ENCODE measurements around the gene MRPL4. TPM values are rescaled to one million over a fixed set of nuclear protein-coding genes. Genes with fewer than 3 reads are reported as not detected.

MRPL4 gene
- total and polyA plus RNA-seq, 2 experiments from 2014 or later: 92.0 to 171 TPM

DNA sequence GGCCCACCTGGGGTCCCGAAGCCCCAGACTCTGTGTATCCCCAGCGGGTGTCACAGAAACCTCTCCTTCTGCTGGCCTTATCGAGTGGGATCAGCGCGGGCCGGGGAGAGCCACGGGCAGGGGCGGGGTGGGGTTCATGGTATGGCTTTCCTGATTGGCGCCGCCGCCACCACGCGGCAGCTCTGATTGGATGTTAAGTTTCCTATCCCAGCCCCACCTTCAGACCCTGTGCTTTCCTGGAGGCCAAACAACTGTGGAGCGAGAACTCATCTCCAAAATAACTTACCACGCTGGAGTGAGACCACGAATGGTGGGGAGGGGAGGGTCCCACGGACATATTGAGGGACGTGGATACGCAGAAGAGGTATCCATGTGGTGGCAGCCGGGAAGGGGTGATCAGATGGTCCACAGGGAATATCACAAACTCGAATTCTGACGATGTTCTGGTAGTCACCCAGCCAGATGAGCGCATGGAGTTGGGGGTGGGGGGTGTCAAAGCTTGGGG, 36.7 kb downstream of the MRPL4 start:
- H2AFZ ChIP-seq: peak overlapping the region; percentile 96
- peaks cover 78% of the 10 kb centered on the region for H3K27me3 ChIP-seq (ENCODE audit: insufficient read depth)
- TF ChIP-seq POLR2AphosphoS5 (IDR thresholded peaks at IDR 0.05; ENCODE audit: low read depth) (peak; percentile 23; the same call in 1 of the 2 replicates), JUNB (IDR thresholded peaks at IDR 0.05; ENCODE audit: unreplicated experiment) (no peak)

DNA sequence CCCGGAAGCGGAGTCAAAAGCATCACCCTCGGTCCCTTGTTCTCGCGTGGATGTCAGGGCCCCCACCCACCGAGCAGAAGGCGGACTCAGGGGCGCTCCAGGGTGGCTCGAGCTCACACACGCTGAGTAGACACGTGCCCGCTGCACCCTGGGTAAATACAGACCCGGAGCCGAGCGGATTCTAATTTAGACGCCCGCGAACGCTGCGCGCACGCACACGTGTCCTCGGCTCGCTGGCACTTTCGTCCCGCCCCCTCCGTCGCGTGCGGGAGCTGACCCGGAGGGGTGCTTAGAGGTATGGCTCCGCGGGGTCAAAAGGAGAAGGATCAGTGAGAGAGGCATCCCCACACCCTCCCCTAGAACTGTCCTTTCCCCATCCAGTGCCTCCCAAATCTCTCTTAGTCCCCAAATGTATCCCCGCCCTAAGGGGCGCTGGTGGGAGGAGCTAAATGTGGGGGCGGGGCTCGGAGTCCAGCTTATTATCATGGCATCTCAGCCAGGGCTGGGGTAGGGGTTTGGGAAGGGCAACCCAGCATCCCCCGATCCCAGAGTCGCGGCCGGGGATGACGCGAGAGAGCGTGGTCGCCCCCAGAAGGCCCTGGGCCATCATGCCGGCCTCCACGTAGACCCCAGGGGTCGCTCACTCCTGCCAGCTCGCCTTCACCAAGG, 37.3 kb downstream of the MRPL4 start:
- Histone ChIP-seq H3K4me1 (ENCODE audit: insufficient read depth) (peaks cover 24% of the 10 kb centered on the region), H3K27ac (ENCODE audit: low read depth) (no peak overlapping the region), H2AFZ (peak overlapping the region; percentile 98), H4K20me1 (replicated peaks; ENCODE audit: insufficient read depth) (no peaks in the 10 kb centered on the region; the same call in 1 of the 2 replicates), H3F3A (replicated peaks; ENCODE audit: low read depth) (peaks cover 19% of the 10 kb centered on the region; the same call in 1 of the 2 replicates), H3K4me3 (peak overlapping the region; percentile 71), H3K9me2 (ENCODE audit: insufficient read depth) (no peaks in the 10 kb centered on the region), H3K36me3 (ENCODE audit: insufficient read depth) (no peaks in the 10 kb centered on the region), H3K4me2 (peak overlapping the region; percentile 94), H3K27me3 (ENCODE audit: insufficient read depth) (peaks cover 84% of the 10 kb centered on the region), H3K79me2 (replicated peaks; ENCODE audit: insufficient read depth) (no peaks in the 10 kb centered on the region)
- ATAC-seq (peak; percentile 8), DNase-seq (ENCODE audit: low spot score) (peak; percentile 93)
- TF ChIP-seq CREB1 (CRISPR knock-in tag; IDR thresholded peaks at IDR 0.05; ENCODE audit: low read depth) (peak; percentile 73), JUNB (IDR thresholded peaks at IDR 0.05; ENCODE audit: unreplicated experiment) (no peak)
- Mint-ChIP-seq H3K27me3 (ENCODE audit: insufficient read depth, low read depth, poor library complexity) (peaks cover 81% of the 10 kb centered on the region), H3K27ac (peak overlapping the region; percentile 80; the same call in 1 of the 2 replicates), H3K4me1 (peaks cover 31% of the 10 kb centered on the region), H3K9me3 (peaks cover 3% of the 10 kb centered on the region; the same call in 1 of the 3 replicates), H3K4me3 (peak overlapping the region; percentile 77), H3K36me3 (ENCODE audit: low read depth) (peaks cover 8% of the 10 kb centered on the region; the same call in 2 of the 3 replicates)

More for the DNA sequence above, 36.7 kb downstream of the MRPL4 start:
- peak overlapping the region; percentile 94 for H3K4me2 ChIP-seq
- H3K27me3 Mint-ChIP-seq (ENCODE audit: insufficient read depth, low read depth, poor library complexity): peaks cover 75% of the 10 kb centered on the region
- peaks cover 8% of the 10 kb centered on the region; the same call in 2 of the 3 replicates for H3K36me3 Mint-ChIP-seq (ENCODE audit: low read depth)
- H3K9me3 Mint-ChIP-seq: peaks cover 3% of the 10 kb centered on the region; the same call in 1 of the 3 replicates
- peak; percentile 26 for ATAC-seq
- no peaks in the 10 kb centered on the region for H3K79me2 ChIP-seq (replicated peaks; ENCODE audit: insufficient read depth)
- DNase-seq (ENCODE audit: low spot score): peak; percentile 83
- H3K4me1 ChIP-seq (ENCODE audit: insufficient read depth): peaks cover 24% of the 10 kb centered on the region
- peaks cover 31% of the 10 kb centered on the region for H3K4me1 Mint-ChIP-seq
- no peaks in the 10 kb centered on the region for H3K9me2 ChIP-seq (ENCODE audit: insufficient read depth)
- peak overlapping the region; percentile 71 for H3K4me3 ChIP-seq
- peaks cover 19% of the 10 kb centered on the region; the same call in 1 of the 2 replicates for H3F3A ChIP-seq (replicated peaks; ENCODE audit: low read depth)
- no peaks in the 10 kb centered on the region for H3K36me3 ChIP-seq (ENCODE audit: insufficient read depth)
- H3K4me3 Mint-ChIP-seq: peak overlapping the region; percentile 77
- peak overlapping the region; percentile 80; the same call in 1 of the 2 replicates for H3K27ac Mint-ChIP-seq
- no peaks in the 10 kb centered on the region; the same call in 1 of the 2 replicates for H4K20me1 ChIP-seq (replicated peaks; ENCODE audit: insufficient read depth)
- no peak overlapping the region for H3K27ac ChIP-seq (ENCODE audit: low read depth)

DNA sequence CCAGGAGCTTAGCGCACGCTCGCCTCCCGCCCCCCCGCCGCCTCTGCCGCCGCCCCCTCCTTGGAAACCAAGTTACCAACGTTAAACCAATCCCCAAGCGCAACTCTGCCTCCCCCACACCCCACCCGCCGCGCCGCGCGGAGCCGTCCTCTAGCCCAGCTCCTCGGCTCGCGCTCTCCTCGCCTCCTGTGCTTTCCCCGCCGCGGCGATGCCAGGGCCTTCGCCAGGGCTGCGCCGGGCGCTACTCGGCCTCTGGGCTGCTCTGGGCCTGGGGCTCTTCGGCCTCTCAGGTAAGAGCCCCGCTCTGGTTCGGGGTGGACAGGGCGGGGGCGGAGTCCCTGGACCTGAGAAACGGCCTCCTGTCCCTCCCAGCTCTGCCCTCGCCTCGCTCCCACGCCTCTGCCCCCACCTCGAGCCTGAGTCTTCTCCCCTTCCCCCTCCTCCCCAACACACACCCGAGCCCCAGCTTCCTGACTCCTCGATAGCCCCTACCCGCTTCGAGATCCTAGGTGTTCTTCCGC, 37.9 kb downstream of the MRPL4 start, which contains the start of gene ICAM5:
ICAM5 (plus strand) TSS at position 117 of the 521 bp plus-strand sequence; CDS start at position 209, 92 bp downstream.
- Mint-ChIP-seq H3K27me3 (ENCODE audit: insufficient read depth, low read depth, poor library complexity) (peaks cover 87% of the 10 kb centered on the region), H3K9me3 (peaks cover 3% of the 10 kb centered on the region; the same call in 1 of the 3 replicates), H3K4me3 (peak within 1 kb of the TSS; percentile 77), H3K4me1 (peaks cover 33% of the 10 kb centered on the region), H3K36me3 (ENCODE audit: low read depth) (peaks cover 4% of the 10 kb centered on the region; the same call in 1 of the 3 replicates), H3K27ac (peak within 1 kb of the TSS; percentile 80; the same call in 1 of the 2 replicates)
- Histone ChIP-seq H3K79me2 (replicated peaks; ENCODE audit: insufficient read depth) (no peaks in the 10 kb centered on the region), H3K27ac (ENCODE audit: low read depth) (no peak within 1 kb of the TSS), H3K4me2 (peak within 1 kb of the TSS; percentile 94), H3K4me3 (peak within 1 kb of the TSS; percentile 71), H3K27me3 (ENCODE audit: insufficient read depth) (peaks cover 90% of the 10 kb centered on the region), H4K20me1 (replicated peaks; ENCODE audit: insufficient read depth) (no peaks in the 10 kb centered on the region; the same call in 1 of the 2 replicates), H3K4me1 (ENCODE audit: insufficient read depth) (peaks cover 24% of the 10 kb centered on the region), H3K36me3 (ENCODE audit: insufficient read depth) (no peaks in the 10 kb centered on the region), H2AFZ (peak within 1 kb of the TSS; percentile 98), H3F3A (replicated peaks; ENCODE audit: low read depth) (peaks cover 19% of the 10 kb centered on the region; the same call in 1 of the 2 replicates), H3K9me2 (ENCODE audit: insufficient read depth) (no peaks in the 10 kb centered on the region)
- DNase-seq (ENCODE audit: low spot score) (peak; percentile 47), ATAC-seq (peak; percentile 1; the same call in 2 of the 3 replicates)
- peak; percentile 58 for TF ChIP-seq EZH2 (IDR thresholded peaks at IDR 0.05; ENCODE audit: low read depth, unreplicated experiment)
- TF ChIP-seq, protein P1, sequence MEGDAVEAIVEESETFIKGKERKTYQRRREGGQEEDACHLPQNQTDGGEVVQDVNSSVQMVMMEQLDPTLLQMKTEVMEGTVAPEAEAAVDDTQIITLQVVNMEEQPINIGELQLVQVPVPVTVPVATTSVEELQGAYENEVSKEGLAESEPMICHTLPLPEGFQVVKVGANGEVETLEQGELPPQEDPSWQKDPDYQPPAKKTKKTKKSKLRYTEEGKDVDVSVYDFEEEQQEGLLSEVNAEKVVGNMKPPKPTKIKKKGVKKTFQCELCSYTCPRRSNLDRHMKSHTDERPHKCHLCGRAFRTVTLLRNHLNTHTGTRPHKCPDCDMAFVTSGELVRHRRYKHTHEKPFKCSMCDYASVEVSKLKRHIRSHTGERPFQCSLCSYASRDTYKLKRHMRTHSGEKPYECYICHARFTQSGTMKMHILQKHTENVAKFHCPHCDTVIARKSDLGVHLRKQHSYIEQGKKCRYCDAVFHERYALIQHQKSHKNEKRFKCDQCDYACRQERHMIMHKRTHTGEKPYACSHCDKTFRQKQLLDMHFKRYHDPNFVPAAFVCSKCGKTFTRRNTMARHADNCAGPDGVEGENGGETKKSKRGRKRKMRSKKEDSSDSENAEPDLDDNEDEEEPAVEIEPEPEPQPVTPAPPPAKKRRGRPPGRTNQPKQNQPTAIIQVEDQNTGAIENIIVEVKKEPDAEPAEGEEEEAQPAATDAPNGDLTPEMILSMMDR (conservative IDR thresholded peaks at IDR 0.05; ENCODE audit: low read depth in 2 of 2): no peak
